Measurements from ENCODE around the gene DCDC2B. TPM values are rescaled to one million over a fixed set of nuclear protein-coding genes. Genes with fewer than 3 reads are reported as not detected.

Gene DCDC2B
- total and polyA plus RNA-seq, 2 of the 13 experiments (the other 11 are each of a cell fraction or from before 2014, with no cell fraction given) = not detected

- TF ChIP-seq ZNF33B (CRISPR knock-in tag; IDR thresholded peaks at IDR 0.05) = 0 out of 2 replicates have a peak, but pooled peaks have one; percentile 42
- no peak for TF ChIP-seq AKNA (CRISPR knock-in tag; IDR thresholded peaks at IDR 0.05; ENCODE audit: borderline replicate concordance)
- TF ChIP-seq SMYD3 (CRISPR knock-in tag; IDR thresholded peaks at IDR 0.05) = no peak
- TF ChIP-seq ZNF460 (CRISPR knock-in tag; IDR thresholded peaks at IDR 0.05; ENCODE audit: borderline replicate concordance) = no peak
- TF ChIP-seq MXD1 (CRISPR knock-in tag; IDR thresholded peaks at IDR 0.05) = peak; percentile 72
- TF ChIP-seq, protein P1, sequence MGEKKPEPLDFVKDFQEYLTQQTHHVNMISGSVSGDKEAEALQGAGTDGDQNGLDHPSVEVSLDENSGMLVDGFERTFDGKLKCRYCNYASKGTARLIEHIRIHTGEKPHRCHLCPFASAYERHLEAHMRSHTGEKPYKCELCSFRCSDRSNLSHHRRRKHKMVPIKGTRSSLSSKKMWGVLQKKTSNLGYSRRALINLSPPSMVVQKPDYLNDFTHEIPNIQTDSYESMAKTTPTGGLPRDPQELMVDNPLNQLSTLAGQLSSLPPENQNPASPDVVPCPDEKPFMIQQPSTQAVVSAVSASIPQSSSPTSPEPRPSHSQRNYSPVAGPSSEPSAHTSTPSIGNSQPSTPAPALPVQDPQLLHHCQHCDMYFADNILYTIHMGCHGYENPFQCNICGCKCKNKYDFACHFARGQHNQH (CRISPR knock-in tag; IDR thresholded peaks at IDR 0.05) = peak; percentile 56; the same call in 1 of the 2 replicates
- no peak for TF ChIP-seq BHLHE40 (IDR thresholded peaks at IDR 0.05; ENCODE audit: low read length)
- peak; percentile 71; the same call in 1 of the 2 replicates for TF ChIP-seq ZNF142 (CRISPR knock-in tag; IDR thresholded peaks at IDR 0.05)
- TF ChIP-seq, protein P2, sequence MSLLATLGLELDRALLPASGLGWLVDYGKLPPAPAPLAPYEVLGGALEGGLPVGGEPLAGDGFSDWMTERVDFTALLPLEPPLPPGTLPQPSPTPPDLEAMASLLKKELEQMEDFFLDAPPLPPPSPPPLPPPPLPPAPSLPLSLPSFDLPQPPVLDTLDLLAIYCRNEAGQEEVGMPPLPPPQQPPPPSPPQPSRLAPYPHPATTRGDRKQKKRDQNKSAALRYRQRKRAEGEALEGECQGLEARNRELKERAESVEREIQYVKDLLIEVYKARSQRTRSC (CRISPR knock-in tag; IDR thresholded peaks at IDR 0.05; ENCODE audit: low read depth) = no peak
- TF ChIP-seq HNF4G (IDR thresholded peaks at IDR 0.05; ENCODE audit: borderline replicate concordance, low read depth, low read length) = no peak
- no peak for TF ChIP-seq HNF4G (CRISPR knock-in tag; IDR thresholded peaks at IDR 0.05; ENCODE audit: borderline replicate concordance, low read depth)
- TF ChIP-seq U2AF2 (IDR thresholded peaks at IDR 0.05; ENCODE audit: low read depth, low read length) = 0 out of 2 replicates have a peak, but pooled peaks have one; percentile 87
Observed at GRCh38 chr1:32205401-32206370, 3.2 kb upstream of the DCDC2B start, which contains the start of gene IQCC (continued).
